ENCODE measurements around the gene CXCL9.
"Not testable (repeated sequence)": the region's sequence is repeated elsewhere in the genome, so short reads cannot be mapped to it uniquely, and the experiment has no call there.

CXCL9 gene

DNA sequence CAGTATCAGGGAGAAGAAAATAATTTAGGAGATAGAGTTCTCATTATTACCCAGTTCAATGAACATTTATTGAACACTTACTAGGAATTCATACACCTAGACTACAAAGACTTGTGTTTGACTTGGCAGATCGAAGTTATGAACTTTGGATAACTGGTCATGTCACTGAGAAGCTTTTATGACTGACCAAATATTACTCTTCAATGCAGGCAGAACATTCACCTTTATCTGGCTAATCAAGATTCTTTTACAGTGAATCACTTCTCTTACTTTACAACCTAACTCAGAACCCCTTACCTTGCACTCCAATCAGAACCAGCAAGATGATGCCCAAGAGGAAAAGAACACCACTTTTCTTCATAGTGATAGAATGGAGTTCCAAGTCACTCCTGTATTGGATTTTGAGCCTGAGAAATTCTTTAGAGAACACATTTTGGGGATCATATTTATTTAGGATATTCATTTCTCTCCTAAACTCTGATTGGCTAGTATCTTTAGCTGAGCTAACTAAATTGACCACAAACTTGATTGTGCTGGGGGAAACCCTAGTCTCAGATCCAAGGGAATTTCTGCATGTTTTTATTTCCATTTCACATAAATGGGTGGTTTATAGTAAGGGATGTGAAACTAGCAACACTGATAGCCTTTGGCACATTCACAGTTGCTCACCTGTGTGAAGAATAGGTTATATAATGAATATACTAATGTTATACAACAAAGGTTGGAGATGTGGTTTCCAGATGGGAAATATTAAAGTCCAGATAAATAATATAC lies at the start of gene CXCL9:
CXCL9 (minus strand) TSS at position 421 of the 774 bp plus-strand sequence; CDS start at position 361, 60 bp downstream.
- peak; percentile 42 for DNase-seq (ENCODE audit: low spot score)

DNA sequence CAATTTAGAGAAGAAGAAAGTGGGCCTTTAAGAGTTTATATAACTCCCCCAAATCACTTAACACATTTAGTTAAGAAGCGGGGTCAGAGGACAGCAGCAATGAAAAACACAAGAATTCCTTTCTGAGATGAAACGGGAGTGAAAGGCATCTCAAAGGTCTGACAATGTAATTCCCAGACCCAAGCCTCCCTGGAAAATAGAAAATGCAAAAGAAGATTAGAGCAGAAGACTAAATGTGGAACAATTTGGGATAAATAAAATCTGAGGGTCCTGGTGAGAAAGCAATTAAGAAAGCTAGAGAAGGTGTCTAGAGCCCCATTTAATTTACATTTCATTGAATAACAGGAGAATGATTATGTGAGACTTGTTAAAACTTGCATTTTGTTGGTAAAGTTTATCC lies 48.1 kb upstream of the CXCL9 start:
- DNase-seq (ENCODE audit: low spot score) = no peak

DNA sequence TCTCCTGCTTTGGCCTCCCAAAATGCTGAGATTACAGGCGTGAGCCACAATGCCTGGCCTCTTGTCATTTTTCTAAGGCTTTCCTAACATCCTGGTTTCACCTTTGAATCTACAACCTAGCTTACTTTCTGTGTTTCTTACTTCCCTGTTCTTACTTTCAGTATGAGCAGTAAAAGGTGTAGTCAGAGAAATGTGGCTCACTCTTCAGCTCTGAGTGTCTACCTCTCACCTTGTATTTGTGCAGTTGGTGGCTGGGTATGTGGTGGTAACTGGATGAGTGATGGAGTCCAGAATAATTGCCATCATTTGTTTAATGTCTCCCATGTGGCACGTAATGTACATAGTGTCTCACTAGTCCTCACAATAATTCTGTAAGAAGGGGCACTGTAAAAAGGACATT lies 47.7 kb upstream of the CXCL9 start:
- DNase-seq (ENCODE audit: low spot score) = no peak

DNA sequence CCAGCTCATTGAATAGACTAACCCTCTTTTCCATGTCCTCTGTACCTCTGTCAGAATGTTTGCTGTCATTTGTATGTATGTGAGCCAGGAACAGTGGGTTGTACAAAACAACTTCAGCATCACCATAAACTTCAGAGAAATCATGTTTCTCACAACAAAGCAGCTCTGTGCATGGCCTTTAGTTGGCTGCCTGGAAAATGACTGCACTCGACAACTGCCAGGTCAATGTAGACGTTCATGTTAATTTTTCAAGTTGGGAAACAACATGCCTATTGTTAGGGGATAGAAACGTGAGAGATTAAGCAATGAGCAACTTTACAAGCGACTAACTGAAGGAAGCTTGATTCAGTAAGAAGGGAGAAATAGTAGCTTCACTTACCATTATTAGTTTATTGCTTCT lies 46.4 kb upstream of the CXCL9 start:
- no peak for DNase-seq (ENCODE audit: low spot score)

DNA sequence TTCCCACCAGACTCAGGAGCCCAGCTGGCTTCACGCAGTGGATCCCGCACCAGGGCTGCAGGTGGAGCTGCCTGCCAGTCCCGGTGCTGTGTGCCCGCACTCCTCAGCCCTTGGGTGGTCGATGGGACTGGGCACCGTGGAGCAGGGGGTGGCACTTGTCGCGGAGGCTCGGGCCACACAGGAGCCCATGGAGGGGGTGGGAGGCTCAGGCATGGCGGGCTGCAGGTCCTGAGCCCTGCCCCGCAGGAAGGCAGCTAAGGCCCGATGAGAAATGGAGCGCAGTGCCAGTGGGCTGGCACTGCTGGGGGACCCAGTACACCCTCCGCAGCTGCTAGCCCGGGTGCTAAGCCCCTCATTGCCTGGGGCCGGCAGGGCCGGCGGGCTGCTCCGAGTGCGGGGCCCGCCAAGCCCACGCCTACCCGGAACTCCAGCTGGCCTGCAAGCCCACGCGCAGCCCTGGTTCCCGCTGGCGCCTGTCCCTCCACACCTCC lies 43.3 kb upstream of the CXCL9 start:
- DNase-seq (ENCODE audit: low spot score) = not testable (repeated sequence)

DNA sequence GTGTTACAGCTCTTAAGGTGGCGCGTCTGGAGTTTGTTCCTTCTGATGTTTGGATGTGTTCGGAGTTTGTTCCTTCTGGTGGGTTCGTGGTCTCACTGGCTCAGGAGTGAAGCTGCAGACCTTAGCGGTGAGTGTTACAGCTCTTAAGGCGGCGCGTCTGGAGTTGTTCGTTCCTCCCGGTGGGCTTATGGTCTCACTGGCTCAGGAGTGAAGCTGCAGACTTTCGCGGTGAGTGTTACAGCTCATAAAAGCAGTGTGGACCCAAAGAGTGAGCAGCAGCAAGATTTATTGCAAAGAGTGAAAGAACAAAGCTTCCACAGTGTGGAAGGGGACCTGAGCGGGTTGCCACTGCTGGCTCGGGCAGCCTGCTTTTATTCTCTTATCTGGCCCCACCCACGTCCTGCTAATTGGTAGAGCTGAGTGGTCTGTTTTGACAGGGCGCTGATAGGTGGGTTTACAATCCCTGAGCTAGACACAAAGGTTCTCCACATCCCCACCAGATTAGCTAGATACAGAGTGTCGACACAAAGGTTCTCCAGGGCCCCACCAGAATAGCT lies 42.6 kb upstream of the CXCL9 start:
- not testable (repeated sequence) for DNase-seq (ENCODE audit: low spot score)

DNA sequence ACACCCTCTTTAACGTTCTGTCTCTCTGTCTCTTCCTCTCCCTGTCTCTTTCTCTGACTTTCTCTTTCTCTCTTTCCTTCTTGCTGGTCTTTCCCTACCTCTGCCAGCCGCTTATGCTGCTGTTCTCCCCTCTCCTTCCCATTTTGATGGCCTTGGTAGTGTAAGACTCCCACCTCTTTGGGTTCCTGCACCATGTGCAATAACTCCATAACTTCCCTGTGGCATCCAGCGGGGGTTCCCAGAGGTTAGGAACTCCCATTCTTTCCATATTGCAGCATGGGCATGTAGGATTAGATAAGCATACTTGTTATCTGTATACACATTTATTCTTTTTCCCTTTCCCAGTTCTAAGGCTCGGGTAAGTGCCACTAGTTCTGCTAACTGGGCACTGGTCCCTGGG lies 37.4 kb upstream of the CXCL9 start:
- not testable (repeated sequence) for DNase-seq (ENCODE audit: low spot score)

DNA sequence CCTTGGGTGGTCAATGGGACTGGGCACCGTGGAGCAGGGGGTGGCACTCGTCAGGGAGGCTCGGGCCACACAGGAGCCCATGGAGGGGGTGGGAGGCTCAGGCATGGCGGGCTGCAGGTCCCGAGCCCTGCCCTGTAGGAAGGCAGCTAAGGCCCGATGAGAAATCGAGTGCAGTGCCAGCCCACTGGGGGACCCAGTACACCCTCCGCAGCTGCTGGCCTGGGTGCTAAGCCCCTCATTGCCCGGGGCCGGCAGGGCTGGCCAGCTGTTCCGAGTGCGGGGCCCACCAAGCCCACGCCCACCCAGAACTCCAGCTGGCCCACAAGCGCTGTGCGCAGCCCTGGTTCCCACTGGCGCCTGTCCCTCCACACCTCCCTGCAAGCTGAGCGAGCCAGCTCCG lies 36.0 kb upstream of the CXCL9 start:
- not testable (repeated sequence) for DNase-seq (ENCODE audit: low spot score)

DNA sequence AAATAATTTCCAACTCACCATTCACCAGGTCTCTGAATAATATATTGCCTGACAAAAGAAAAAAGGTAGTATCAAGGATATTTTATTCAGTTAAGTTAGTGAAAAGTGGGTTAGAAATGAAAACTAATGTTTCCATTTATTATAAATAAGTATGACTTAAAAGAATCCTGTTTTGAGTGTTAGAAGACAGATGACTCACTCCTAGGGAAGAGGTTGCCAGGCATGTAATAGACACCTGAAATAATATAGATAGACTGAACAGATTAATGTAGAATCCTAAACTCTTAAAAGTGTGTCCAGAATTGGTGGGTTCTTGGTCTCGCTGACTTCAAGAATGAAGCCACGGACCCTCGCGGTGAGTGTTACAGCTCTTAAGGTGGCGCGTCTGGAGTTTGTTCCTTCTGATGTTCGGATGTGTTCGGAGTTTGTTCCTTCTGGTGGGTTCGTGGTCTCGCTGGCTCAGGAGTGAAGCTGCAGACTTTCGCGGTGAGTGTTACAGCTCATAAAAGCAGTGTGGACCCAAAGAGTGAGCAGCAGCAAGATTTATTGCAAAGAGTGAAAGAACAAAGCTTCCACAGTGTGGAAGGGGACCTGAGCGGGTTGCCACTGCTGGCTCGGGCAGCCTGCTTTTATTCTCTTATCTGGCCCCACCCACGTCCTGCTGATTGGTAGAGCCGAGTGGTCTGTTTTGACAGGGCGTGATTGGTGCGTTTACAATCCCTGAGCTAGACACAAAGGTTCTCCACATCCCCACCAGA lies 35.1 kb upstream of the CXCL9 start:
- not testable (repeated sequence) for DNase-seq (ENCODE audit: low spot score)

DNA sequence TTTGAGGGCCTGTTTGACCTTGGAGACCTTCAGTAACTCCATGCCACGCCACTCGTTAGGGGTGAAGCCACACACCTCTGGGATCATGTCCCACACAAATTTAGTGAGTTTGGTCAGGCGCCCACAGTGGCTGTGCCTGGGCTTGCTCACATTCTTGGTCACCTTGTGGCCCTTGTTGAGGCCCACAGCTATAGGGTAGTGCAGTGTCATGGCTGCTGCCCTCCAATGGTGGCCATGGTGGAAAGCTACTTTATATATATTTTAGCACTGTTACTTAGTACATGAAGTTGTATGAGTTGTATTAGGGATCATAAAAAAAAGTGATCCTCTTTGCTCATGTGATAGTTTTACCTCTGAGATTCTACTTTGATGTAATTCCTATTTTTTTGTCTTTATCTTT lies 29.5 kb upstream of the CXCL9 start:
- DNase-seq (ENCODE audit: low spot score) = no peak

DNA sequence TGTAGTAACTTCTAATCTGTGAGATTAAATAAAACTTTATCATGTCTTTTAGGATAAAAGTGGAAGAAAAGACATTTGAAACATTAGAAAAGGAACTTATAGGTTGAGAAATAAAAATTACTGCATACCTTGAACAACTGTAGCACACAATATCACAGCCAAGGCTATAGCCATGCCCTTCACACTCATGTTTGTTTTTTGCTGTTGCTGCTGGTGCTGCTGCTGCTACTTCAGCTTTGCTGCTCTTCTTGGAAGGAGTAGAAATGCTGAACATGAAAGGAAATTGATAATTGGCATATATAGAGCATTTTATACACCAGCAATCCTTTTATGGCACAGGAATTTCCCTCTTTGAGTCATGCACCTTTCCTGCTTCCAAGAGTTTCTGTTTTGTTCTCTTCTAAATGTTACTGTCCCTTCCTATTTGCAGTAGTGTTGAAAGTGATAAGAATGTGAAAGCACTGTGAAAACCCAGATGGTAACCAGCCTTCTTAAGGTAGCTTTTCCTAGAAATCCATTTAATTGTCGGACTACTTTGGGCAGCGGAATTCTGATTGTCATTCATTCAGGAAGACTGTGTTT lies 28.6 kb upstream of the CXCL9 start, which contains the start of gene CXCL11:
CXCL11 (minus strand) TSS at position 272 of the 582 bp plus-strand sequence; CDS start at position 189, 83 bp downstream.
- no peak for DNase-seq (ENCODE audit: low spot score)

DNA sequence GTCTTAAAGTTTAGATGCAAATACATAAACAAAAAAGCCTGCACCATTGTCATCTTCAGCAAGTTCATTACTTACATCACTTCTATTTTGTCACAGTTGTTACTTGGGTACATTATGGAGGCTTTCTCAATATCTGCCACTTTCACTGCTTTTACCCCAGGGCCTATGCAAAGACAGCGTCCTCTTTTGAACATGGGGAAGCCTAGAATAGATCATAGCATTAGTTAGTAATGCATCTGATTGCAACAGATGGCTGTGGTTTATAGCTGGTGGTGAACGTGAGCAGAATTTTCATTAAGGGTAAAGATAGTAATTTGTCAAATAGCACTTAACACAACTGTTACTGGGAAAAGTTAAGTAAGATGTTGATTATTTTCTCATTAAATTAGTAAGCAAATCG lies 27.8 kb upstream of the CXCL9 start:
- DNase-seq (ENCODE audit: low spot score) = no peak

DNA sequence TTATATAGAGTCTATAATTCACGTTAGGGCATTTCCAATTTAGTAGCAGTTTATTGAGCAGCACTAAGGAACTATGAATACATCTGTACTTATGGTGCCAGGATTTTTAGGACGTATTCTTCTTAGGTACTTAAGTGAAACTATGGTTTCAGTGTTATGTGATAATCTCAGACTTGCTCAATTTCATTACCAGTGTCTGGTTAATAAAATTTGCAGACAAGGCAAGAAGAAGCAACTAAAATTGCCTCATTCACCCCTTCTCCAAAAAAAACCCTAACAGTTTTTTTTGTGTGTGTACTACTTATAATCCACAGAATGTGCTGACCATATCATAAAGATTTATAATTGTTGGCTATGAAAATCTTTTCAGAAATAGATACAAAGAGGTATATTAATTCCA lies 22.0 kb upstream of the CXCL9 start:
- DNase-seq (ENCODE audit: low spot score) = no peak

DNA sequence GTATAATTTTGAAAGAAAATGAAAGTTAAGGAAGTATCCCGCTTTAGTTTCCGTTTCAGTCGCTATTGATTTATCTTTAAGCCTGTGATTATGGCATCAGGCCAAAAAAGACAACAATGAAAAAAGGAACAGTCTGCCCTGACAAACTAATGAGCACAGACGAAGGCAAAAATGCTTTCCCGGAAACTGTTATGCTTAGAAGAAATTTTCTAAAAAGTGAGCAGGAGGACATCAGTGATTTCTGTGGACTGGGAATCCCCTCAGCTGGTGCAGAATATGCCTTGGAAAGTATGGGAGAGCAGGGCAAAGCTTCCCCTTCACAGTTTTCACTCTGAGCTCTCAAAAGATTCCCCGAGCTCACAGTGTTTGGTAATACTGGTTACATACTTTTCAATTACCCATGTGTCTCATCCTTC lies 21.0 kb upstream of the CXCL9 start:
- no peak for DNase-seq (ENCODE audit: low spot score)

DNA sequence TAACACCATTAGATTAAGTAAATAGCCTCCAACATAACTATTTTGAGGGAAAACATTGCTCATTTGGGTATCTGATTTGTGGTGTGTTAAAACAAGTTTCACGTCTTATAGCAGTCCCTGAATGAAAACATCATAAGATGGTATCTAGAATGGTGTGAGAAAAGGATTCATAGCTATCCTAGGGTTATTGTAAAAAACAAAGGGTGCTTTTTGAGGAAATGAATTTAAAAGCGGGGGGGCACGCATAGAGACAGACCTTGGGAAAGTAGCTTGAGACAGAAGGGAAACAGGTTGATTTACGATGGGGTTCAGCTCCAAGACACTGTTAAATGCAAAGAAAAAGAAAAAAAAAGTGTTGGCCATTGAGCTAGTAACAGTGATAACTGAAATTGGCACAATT lies 16.8 kb upstream of the CXCL9 start:
- DNase-seq (ENCODE audit: low spot score) = no peak

DNA sequence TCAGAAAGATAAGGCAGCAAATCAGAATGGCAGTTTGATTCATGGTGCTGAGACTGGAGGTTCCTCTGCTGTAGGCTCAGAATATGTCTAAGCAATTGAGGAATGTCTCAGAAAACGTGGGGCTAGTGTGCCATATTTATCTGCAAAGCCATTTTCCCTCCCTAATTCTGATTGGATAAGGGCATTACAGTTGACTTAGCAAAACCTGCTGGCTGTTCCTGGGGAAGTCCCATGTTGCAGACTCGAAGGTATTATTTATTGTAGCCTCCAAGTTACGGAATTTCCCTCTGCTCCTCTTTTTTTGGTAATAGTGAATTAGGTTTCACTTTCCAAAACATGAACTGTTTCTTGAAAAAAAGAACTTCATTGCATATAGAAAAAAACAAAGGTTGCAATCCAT lies 16.1 kb upstream of the CXCL9 start, which contains the start of gene CXCL10:
CXCL10 (minus strand) TSS at position 109 of the 400 bp plus-strand sequence; CDS start at position 43, 66 bp downstream.
- no peak for DNase-seq (ENCODE audit: low spot score)

DNA sequence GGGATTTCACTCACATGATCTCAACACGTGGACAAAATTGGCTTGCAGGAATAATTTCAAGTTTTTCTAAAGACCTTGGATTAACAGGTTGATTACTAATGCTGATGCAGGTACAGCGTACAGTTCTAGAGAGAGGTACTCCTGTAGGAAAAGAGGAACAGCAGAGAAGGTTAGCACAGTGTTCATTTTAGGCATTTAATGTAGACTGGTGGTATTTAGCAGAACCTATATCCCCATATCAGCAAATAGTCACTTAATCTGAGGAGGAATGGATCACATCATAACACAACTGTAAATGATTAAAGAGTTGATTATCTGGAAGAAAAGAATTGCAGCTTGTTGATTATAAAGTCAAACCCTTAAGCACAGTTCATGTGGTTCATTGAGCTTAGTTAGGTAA lies 15.4 kb upstream of the CXCL9 start:
- DNase-seq (ENCODE audit: low spot score) = no peak

DNA sequence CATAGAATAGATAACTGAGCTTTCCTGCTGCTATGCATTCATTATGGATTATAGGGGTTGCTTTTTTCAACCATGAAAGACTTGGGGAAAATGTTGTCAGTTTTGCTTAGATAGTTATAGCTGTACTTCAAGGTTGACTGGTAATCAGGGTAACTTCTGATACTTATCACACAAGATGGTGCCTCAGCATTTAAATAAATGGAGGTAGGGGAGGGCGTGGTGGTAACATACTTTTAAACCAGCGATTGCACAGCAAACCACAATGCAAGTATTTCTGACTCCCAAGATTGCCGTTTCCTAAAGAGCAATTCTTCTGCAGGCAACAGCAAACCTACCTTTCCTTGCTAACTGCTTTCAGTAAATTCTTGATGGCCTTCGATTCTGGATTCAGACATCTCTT lies 14.7 kb upstream of the CXCL9 start:
- no peak for DNase-seq (ENCODE audit: low spot score)

DNA sequence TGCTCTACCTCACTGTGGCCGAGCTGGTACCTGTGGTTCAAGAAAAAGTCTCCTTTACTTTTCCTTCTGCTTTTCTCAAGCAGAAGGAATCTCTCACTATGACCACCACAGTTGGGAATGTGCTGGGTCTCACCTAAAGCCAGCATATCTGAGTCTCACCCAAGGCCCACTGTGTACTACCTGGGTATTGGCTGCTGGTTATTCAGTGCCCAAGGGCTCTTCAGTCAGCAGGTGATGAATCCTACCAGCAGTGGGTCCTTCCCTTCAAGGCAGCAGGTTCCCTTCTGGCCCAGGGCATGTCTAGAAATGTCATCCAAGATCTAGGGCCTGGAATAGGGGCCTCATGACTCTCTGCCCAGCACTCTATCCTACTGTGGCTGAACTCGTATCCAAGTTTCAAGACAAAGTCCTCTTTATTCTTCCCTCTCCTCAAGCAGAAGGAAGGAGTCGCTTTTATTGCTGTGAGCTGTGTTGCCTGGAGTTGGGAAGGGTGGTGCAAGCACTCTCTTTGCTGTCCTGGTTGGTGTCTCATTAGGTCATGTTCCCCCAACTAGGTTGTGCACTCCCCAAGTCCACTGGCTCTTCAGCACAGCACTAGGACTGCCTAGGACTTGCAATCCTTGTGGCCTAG lies 9.9 kb upstream of the CXCL9 start:
- DNase-seq (ENCODE audit: low spot score) = no peak

DNA sequence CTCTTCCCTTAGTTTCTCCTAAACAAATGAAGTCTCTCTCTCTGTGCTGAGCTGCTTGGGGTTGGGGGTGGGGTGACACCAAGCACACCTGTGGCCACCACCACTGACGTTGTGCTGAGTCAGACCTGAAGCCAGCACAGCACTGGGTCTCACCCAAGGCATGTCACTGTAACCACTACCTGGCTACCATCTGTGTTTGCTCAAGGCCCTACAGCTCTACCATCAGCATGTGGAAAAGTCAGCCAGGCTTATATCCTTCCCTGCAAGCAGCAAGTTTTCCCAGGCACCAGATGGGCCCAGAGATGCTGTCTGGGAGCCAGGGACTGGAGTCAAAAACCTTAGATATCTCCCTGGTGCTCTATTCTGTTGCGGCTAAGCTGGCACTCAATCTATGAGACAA lies 9.1 kb upstream of the CXCL9 start:
- peak; percentile 27 for DNase-seq (ENCODE audit: low spot score)

DNA sequence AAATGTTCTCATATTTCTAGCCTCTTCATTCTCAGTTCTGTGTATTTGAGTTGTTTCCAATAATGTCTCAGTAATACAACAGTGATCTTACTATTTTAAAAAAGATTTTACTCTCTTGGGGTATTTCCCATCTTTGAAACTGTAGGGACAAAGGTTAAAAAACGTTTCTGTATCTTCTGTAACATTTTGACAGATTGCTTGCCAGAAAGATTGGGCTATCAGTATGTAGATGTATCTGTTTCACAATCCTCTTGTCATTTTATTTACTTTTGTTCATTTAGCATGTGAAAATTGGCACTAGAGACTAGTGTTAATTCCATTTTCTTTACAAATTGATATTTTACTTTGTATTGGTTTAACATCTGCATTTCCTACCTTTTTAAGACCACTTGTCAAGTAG lies 6.2 kb upstream of the CXCL9 start:
- no peak for DNase-seq (ENCODE audit: low spot score)

DNA sequence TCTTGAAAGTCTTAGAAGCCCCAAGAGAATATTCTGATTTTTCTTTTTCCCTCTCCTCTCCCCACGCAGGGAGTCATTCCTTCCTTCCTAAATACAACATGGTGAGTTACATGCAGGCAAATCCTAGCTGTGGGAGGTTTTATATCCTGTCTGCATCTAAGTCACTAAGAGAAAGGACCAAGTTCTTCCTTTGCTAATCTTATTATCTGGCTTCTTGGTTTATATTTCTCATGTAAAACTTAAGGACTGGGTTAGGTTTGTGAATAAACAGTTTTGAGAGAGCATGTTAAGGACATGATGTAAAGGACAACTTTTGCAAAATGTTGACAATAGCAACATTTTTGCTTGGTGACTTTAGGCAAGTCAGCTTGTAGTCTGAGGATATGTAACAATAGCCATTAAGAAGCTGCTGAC lies 5.1 kb upstream of the CXCL9 start:
- no peak for DNase-seq (ENCODE audit: low spot score)
